ENCODE data around the gene BMPR2. TPM values are rescaled to one million over a fixed set of nuclear protein-coding genes. Genes with fewer than 3 reads are reported as not detected.

Gene BMPR2
- total RNA-seq, 1 experiment from 2014 or later, result 10.0 TPM

DNA sequence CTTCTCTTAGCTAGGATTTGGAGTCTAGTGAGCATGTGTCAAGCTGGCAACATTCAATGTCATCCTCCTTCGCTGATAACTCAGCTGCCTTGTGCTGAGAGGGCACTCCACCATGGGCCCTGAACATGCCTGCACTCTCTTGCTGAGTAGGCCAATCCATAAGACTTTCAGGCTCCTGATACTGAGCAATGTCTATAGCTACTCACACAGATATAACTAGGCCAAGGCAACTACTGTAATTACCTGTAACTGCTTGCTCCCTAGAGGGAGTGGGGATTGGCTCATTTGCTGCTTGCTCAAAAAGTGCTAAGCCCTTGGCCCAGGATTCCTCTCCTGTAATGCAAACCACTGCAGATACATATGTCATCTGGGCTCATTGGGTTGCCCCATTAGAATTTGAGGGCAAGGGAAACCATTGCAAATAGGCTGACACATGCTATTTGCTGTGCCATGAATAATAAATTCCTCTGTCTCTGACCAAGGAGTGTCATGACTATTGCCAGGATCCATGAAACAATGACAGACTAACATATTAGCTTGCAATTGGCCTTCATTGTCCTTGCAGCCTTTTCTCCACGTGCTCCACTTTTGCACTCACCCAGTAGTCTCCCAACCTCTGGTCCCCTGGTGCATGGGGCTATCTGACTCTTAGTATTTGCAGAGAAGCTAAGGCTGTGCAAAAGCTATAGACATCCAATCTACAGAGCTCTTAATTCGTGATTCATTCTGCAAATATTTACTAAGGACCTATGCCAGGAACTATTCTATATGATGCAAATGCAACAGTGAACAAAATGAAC lies 36.9 kb upstream of the BMPR2 start:
- no peaks in the 10 kb centered on the region for H3K79me2 ChIP-seq (ENCODE audit: low read length)
- H3K27ac ChIP-seq (ENCODE audit: low read length), result peak overlapping the region; percentile 65
- POLR2A ChIA-PET (ENCODE audit: unreplicated experiment), result interaction anchor here (0.6 to 0.7 kb wide), 2 partner anchors 40 to 141 kb away, joined by 3 to 4 read pairs; no protein-coding TSS in a partner anchor
- ATAC-seq, result peak; percentile 98
- no peak overlapping the region for H3K4me3 ChIP-seq (ENCODE audit: low read length)
- H3F3A ChIP-seq (ENCODE audit: low read length, unreplicated experiment), result no peaks in the 10 kb centered on the region
- H2AFZ ChIP-seq (ENCODE audit: low read length), result 0 out of 2 replicates have a peak overlapping the region, but pooled peaks have one; percentile 10
- H3K36me3 ChIP-seq (ENCODE audit: low read depth, low read length), result no peaks in the 10 kb centered on the region
- no peaks in the 10 kb centered on the region for H3K9me2 ChIP-seq (replicated peaks; ENCODE audit: low read length)
- H3K9ac ChIP-seq (ENCODE audit: low read length), result no peak overlapping the region
- peak overlapping the region; percentile 10; the same call in 1 of the 2 replicates for H3K4me2 ChIP-seq (ENCODE audit: low read length)
- peak; percentile 98 for DNase-seq
- TF ChIP-seq EZH2 (IDR thresholded peaks at IDR 0.05; ENCODE audit: low read length, unreplicated experiment) (no peak), EZH2phosphoT487 (IDR thresholded peaks at IDR 0.05; ENCODE audit: borderline replicate concordance, low read length) (no peak), CTCF (conservative IDR thresholded peaks at IDR 0.05; ENCODE audit: low read depth, low read length) (no peak)
- H4K20me1 ChIP-seq (ENCODE audit: low read length), result no peaks in the 10 kb centered on the region
- CTCF ChIA-PET, result interaction anchor here (1.1 kb wide), 1 partner anchor 21 kb away, joined by 3 read pairs; no protein-coding TSS in a partner anchor
- no peaks in the 10 kb centered on the region for H3K27me3 ChIP-seq (ENCODE audit: low read length)
- intact Hi-C loops (cut with micrococcal nuclease), result loop anchor here (1.0 kb wide), 1 partner anchor 36 kb away; no protein-coding TSS in a partner anchor
- no TSS peak for BruUV-seq (replicated peaks)
- H3K9me3 ChIP-seq (ENCODE audit: low read length), result no peaks in the 10 kb centered on the region
- peaks cover 13% of the 10 kb centered on the region for H3K4me1 ChIP-seq (ENCODE audit: insufficient read depth, low read length)

GRCh38 chr2:202344178-202344577 lies 31.9 kb upstream of the BMPR2 start:
- H4K20me1 ChIP-seq (ENCODE audit: low read length), result no peaks in the 10 kb centered on the region
- ChIA-PET CTCF (no interaction called here), POLR2A (ENCODE audit: unreplicated experiment) (no interaction called here)
- ATAC-seq (no peak), DNase-seq (no peak)
- H3K4me1 ChIP-seq (ENCODE audit: insufficient read depth, low read length), result peaks cover 4% of the 10 kb centered on the region
- H3K79me2 ChIP-seq (ENCODE audit: low read length), result no peaks in the 10 kb centered on the region
- no peak overlapping the region for H3K9ac ChIP-seq (ENCODE audit: low read length)
- H3K4me2 ChIP-seq (ENCODE audit: low read length), result no peak overlapping the region
- H2AFZ ChIP-seq (ENCODE audit: low read length), result no peak overlapping the region
- intact Hi-C loops (cut with micrococcal nuclease), result no loop called here
- no peaks in the 10 kb centered on the region for H3K9me2 ChIP-seq (replicated peaks; ENCODE audit: low read length)
- no peaks in the 10 kb centered on the region for H3F3A ChIP-seq (ENCODE audit: low read length, unreplicated experiment)
- H3K9me3 ChIP-seq (ENCODE audit: low read length), result no peaks in the 10 kb centered on the region
- no TSS peak for BruUV-seq (replicated peaks)
- TF ChIP-seq CTCF (conservative IDR thresholded peaks at IDR 0.05; ENCODE audit: low read depth, low read length) (no peak), EZH2phosphoT487 (IDR thresholded peaks at IDR 0.05; ENCODE audit: borderline replicate concordance, low read length) (no peak), EZH2 (IDR thresholded peaks at IDR 0.05; ENCODE audit: low read length, unreplicated experiment) (no peak)
- H3K27ac ChIP-seq (ENCODE audit: low read length), result no peak overlapping the region
- H3K27me3 ChIP-seq (ENCODE audit: low read length), result no peaks in the 10 kb centered on the region
- no peak overlapping the region for H3K4me3 ChIP-seq (ENCODE audit: low read length)
- H3K36me3 ChIP-seq (ENCODE audit: low read depth, low read length), result no peaks in the 10 kb centered on the region

GRCh38 chr2:202346180-202346579 lies 29.9 kb upstream of the BMPR2 start:
- no peak for ATAC-seq
- Histone ChIP-seq H3K9me2 (replicated peaks; ENCODE audit: low read length) (no peaks in the 10 kb centered on the region), H3K9ac (ENCODE audit: low read length) (no peak overlapping the region), H2AFZ (ENCODE audit: low read length) (no peak overlapping the region), H3K36me3 (ENCODE audit: low read depth, low read length) (no peaks in the 10 kb centered on the region), H3K27me3 (ENCODE audit: low read length) (no peaks in the 10 kb centered on the region), H3K79me2 (ENCODE audit: low read length) (no peaks in the 10 kb centered on the region), H3K4me2 (ENCODE audit: low read length) (no peak overlapping the region), H3K4me3 (ENCODE audit: low read length) (no peak overlapping the region), H3F3A (ENCODE audit: low read length, unreplicated experiment) (no peaks in the 10 kb centered on the region), H3K27ac (ENCODE audit: low read length) (no peak overlapping the region), H4K20me1 (ENCODE audit: low read length) (no peaks in the 10 kb centered on the region), H3K9me3 (ENCODE audit: low read length) (no peaks in the 10 kb centered on the region), H3K4me1 (ENCODE audit: insufficient read depth, low read length) (no peaks in the 10 kb centered on the region)
- ChIA-PET POLR2A (ENCODE audit: unreplicated experiment) (no interaction called here), CTCF (no interaction called here)
- no TSS peak for BruUV-seq (replicated peaks)
- no peak for TF ChIP-seq CTCF (conservative IDR thresholded peaks at IDR 0.05; ENCODE audit: low read depth, low read length)
- no peak for TF ChIP-seq EZH2 (IDR thresholded peaks at IDR 0.05; ENCODE audit: low read length, unreplicated experiment)
- TF ChIP-seq EZH2phosphoT487 (IDR thresholded peaks at IDR 0.05; ENCODE audit: borderline replicate concordance, low read length), result no peak
- intact Hi-C loops (cut with micrococcal nuclease), result no loop called here
- DNase-seq, result no peak

All from PC-3 (cell line).